Suprapubic skin (tissue), 4 donors: ENCODE results near the gene TBRG4.

Source experiments
- CTCF ChIP-seq, 2 donors: fragments of 200-600 bp in 1 of 2; fragments of 450-650 bp in 1 of 2; sonication (generic) in 1 of 2; IDR thresholded peaks; one replicate each; pipeline ENCODE4 v1.5.1; 2016 to 2019; ENCODE audit warnings: antibody characterized with exemption in 2 of 2, mild to moderate bottlenecking in 1 of 2, moderate library complexity in 1 of 2
- EP300 ChIP-seq: sonication (generic); formaldehyde crosslinking; IDR thresholded peaks from one replicate; pipeline ENCODE4 v1.6.1; 2017; ENCODE audit warnings: antibody characterized with exemption
- POLR2A ChIP-seq, 2 donors: fragments of 450-650 bp; IDR thresholded peaks; one replicate each; pipeline ENCODE4 v1.6.1; 2017; ENCODE audit warnings: antibody characterized with exemption in 2 of 2, mild to moderate bottlenecking in 2 of 2, moderate library complexity in 2 of 2
- POLR2AphosphoS5 ChIP-seq, 3 donors: sonication (generic); formaldehyde crosslinking; IDR thresholded peaks; one replicate each; pipeline ENCODE4 v1.6.1; 2017; ENCODE audit warnings: antibody characterized with exemption in 3 of 3

GRCh38 chr7:45149606-45150005 is 38.1 kb upstream of the TBRG4 start:
- TF ChIP-seq CTCF (IDR thresholded peaks at IDR 0.05) (no peak), POLR2A (IDR thresholded peaks at IDR 0.05) (no peak), POLR2AphosphoS5 (IDR thresholded peaks at IDR 0.05) (no peak), EP300 (no peak)
